ELF-1 (cell line): Measurements from ENCODE around the gene WNT6.

ENCODE experiments used
- DNase-seq: peaks from one replicate; pipeline ENCODE4 v3.0.0-alpha.2; 2016; ENCODE audit warnings: low read depth, low spot score

The WNT6 gene

DNA sequence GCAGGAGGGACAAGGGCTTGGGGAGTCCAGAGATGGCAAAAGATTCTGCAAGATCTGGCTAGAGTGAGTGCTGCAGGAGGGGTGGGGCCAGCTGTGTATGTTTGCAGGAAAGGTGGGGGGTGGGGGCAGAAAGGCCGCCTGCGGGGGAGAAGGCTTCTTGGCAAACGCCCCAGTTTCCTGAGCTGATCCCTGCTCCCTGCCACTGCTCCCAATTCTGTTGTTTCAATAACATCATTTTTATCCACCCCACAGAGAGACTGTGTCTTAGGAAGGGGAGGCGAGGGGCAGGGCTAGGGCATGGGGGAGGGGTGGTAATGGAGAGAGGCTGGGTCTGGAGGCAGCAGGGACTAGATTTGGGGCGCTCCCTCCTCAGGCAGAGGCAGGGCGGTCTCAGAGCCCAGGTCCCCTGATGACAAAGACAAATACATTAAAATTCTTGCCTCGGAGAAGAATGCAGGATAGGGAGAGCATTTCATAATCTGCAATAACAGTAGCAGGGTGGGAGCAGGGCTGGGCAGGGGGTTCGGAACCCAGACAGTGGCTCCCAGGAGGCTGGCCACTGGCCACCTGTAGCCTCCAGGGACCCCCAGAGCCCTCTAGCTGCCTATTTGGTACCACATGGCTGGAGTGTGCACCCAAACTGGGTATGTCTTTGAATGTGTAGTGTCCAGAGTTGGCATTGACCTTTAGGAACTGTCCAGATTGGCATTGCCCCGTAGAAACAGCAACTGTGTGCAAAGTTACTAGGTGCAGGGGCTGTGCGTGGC, 2.1 kb upstream of the WNT6 start:
- DNase-seq: no peak

DNA sequence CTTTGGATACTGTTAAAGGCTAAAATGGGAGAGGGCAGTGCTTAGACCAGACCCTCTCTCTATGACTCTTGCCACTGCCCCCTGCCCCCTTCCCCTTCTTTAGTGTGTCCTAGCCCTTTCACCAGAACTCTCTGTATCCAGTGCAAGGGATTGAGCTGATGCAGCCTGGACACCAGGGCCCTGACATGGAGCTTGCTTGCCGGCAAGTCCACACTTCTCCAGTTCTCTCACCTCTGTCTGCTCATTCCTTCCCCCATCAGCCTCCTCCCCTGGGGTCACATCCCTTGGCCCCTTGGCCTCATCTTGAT, 1.5 kb upstream of the WNT6 start:
- DNase-seq: no peak

DNA sequence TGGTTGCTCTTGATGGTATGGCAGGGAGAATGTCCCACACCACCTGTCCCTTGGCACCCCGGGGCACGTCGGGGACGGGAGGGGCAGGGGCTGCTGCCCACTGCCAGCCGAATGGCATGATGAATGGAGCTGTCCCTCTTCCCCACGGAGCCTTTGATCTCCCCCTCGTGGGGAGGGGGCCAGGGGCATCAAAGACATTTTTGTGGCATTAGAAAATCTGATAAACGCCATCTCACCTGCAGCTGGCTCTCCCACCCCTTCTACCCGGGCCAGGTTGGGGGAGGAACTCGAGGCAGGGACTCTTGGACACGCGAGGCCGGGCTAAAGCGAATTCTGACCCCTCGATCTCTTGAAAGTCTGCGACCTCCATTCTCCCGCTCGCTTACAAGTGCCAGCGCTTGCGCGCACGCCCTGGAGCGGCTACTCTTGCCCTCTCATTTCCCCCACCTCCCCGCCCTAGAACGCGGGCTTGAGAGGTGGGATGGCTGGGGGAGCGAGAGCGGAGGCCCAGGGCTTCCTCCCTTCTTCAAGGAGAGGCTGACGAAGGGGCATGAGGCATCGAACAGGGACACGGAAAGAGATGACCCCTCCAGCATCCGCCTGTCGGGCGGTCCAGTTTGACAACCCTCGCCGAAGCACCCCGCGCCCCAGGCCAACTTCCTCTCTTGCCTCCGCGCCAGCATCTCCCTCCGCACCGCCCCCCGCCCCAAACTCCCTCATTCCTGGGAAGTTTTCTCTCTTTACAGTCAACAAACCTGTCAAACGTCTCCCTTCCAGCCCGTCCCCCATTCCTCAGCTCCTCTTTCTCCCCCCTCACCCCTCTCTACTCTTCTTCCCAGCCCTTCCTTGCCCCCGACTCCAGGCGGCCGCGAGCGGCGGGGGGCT, 692 bp upstream of the WNT6 start:
- DNase-seq: peak; percentile 84

DNA sequence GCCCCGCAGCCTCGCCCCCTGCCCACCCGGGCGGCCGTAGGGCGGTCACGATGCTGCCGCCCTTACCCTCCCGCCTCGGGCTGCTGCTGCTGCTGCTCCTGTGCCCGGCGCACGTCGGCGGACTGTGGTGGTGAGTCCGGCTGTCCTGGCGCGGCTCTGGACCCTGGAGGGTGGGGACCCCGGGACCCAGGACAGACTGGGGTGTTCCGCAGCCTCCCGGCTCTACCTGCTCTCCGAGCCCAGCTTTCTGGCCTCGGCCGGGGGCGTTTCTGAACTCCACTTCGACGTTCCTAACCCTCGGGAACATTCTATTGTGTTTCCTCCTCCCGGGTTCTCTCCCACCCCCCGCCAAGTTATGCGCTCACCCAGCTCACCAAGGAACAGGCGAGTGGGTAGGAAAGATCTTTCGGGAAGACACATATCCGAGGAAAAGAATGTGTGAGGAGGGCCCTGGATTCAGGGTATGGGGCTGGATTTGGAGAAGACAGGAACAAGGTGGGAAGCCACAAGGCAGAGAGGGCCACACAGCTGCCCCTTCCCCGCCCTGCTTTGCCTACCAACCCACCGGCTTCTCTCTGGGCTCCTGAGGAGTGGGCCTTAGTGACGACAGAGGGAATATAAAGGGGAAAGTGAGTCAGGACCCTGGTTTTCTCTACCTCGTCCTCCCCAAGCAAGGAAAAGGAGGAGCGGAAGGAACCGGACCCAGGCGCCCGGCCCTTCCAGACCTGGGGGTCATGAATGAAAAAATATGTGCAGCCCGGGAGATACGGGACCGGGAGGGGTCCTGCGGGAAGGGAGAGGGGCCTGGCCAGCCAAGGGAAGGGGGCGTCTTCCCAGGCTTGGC, 605 bp downstream of the WNT6 start:
- peak; percentile 42 for DNase-seq

DNA sequence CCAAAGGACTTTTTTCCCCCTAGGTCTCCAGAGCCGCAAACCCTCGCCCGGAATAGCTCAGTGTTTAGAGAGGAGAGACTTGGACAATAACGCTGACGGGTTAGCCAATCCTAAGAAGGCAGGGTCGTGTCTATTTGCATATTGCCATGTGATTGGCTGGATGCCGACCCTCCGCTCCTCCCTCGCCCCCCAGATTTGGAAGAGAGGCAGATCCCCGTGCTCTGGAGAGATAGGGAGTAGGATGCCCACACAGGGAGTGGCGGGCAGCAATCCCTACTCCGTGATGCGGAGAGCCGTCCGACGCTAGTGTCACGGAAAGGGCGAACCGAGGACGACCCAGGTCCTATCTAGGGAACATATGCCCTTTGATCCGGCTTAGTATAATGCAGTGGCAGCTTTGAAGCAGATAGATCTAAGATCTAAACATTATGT, 1.4 kb downstream of the WNT6 start:
- DNase-seq: peak; percentile 92

DNA sequence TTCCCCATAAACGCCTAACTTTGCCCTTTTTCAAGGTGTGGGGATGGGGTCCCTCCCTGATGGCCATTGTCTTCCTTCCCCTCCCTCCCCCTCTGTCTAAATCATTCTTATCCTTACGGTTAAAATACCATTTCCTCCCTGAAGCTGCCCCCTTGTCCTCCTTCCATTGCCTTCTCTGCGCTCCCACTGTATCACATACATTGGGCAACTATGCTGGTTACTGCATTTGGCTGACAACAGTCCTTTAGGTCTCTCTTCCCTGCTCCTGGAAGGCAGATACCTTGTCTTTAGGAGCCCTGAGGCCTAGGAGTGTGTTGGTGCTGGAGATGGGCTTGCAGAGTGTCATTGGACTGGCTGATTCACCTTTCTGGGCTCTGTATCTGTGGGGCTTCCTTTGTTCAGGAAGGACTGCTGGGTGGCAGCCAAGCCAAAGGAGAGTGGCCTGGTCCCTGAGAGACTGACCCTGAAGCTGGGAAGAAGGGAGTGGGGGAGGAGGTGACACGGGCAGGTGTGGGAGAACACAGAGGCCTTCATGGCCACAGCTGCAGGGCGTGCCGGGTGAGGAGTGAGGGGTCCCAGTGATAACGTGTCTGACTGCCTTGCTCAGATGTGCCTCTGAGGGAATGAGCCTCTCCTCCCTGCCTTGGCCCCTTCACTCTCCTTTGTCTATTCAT, 2.2 kb downstream of the WNT6 start:
- no peak for DNase-seq

DNA sequence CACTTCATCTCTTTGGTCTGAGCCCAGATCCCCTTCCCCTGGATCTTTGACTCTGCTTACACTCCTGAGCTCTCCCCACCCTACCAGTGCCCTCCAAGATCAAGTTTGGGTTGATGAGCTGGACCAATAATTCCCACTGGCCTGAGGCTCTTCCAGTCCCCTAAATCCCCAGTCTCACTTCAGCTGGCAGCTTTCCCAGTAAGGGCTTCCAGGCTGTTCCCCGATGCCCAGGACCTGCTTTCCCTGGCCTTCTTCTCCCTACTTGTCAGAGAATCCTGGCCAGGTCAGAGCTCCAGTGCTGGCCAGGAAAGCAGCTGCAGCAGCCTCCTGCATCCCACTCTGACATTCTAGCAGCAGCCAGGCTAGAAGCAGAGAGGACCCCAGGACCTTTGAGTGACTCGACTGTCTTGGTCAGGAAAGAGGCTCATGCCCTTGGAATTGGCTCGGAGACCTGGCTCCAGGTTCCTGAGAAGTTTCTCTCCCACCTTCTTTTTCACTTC, 3.5 kb downstream of the WNT6 start:
- no peak for DNase-seq

DNA sequence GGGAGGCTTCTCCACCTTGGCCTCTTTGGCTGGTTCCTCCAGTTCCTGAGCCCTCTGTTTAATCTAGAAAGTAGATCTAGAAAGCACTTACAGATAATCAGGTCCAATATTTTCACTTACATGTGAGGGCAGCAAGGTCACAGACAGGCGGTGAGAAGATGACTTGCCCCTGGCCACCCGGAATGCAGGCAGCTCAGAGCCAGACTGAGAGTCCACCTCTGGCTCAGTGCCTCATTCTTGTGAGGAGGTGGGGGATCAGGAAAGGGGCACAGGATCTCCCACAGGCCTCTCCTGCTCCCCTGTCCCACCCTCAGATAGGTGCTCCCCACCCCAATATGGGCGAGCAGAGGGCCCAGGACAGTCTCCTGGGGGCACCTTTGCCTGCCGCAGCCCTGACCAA, 5.8 kb downstream of the WNT6 start:
- peak; percentile 39 for DNase-seq

DNA sequence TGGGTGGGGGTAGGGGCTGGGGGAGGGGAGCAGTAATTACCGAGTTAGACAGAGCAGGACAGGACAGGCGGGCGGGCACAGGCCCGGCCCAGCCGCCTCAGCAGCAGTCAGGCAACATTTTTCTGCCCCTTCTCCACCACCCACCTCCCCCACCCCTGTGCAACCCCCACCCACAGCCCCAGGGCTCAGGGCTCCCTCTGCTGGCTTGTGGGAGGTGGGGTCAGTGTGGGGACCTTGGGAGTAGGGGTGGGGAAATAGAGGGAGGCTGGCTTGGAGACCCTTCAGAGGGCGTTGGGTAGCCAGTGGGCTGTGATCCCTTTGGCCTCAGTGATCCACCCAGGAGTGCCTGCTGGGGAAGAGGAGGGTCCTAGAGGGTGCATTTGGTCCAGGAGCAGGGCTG, 6.4 kb downstream of the WNT6 start:
- no peak for DNase-seq

DNA sequence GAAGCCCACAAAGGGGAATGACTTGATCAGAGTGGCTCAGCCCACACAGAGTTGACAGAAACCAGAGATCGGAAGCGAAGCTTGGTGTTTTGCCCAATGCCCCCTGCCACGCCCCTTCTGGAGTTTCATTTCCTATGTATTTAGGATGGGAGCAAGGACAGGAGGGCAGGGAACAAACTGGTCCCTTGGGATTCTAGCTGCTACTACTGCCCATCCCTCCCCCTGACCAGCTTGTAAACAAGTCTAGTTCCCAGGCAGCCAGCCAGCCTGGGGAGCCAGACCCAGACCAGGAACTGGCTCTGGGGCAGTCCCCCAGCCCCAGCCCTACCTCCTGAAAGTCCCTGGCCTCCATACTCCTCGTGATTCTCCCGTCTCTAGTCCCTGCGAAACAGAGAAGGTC, 8.3 kb downstream of the WNT6 start:
- no peak for DNase-seq

DNA sequence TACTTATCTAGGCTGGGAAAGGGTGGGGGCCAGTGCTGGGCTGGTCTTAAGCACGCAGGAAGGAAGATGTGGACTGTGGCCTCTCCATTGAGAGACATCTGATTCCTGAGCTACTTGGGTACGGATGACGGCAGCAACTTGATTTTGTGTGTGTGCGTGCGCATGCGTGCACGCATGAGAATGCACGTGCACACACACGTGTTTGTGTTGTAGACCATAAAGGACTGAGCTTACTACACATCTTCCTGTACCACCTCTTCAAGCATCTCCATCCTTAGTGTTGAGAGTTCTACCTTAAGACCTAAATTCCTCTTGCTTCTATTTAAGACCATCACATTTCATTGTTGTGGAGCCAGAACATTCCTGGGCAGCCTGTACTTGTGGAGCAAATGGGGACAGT, 9.5 kb downstream of the WNT6 start:
- no peak for DNase-seq

DNA sequence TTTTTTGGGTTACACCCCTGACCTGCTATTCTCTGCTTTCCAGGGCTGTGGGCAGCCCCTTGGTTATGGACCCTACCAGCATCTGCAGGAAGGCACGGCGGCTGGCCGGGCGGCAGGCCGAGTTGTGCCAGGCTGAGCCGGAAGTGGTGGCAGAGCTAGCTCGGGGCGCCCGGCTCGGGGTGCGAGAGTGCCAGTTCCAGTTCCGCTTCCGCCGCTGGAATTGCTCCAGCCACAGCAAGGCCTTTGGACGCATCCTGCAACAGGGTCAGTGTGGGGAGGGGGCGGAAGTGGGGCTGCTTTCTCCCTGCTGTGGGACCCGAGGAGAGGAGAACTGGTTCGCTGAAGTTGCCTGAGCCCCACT, 11.4 kb downstream of the WNT6 start:
- DNase-seq: no peak

DNA sequence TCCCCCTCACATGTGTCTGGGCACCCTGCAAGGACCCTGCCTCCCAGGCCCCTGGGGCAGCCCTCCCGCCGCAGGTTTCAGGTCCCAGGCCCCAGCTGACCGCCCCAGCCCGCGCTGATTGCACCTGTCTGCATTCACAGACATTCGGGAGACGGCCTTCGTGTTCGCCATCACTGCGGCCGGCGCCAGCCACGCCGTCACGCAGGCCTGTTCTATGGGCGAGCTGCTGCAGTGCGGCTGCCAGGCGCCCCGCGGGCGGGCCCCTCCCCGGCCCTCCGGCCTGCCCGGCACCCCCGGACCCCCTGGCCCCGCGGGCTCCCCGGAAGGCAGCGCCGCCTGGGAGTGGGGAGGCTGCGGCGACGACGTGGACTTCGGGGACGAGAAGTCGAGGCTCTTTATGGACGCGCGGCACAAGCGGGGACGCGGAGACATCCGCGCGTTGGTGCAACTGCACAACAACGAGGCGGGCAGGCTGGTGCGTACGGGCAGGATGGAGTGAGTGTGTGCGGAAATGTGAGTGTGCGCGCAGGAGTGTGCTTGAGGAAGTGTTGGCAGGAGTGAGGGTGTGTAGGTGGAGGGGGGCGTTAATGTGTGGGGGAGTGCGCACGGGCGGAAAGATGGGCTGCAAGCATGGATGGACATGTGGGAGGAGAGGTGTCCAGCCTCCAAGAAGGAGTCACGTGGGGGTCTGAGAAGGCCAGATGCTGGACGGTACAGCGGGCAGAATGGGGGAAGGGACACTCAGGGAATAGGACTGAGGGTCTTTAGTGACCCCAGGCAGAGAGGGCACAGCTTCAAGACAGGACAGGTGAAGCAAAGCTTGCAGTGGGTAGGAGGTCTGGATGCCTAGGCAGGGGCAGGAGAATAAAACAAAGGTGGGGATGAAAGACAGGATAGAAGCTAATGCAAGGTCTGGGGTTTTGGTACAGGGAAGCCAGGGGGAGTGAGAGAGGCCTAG, 12.0 kb downstream of the WNT6 start:
- DNase-seq: no peak

DNA sequence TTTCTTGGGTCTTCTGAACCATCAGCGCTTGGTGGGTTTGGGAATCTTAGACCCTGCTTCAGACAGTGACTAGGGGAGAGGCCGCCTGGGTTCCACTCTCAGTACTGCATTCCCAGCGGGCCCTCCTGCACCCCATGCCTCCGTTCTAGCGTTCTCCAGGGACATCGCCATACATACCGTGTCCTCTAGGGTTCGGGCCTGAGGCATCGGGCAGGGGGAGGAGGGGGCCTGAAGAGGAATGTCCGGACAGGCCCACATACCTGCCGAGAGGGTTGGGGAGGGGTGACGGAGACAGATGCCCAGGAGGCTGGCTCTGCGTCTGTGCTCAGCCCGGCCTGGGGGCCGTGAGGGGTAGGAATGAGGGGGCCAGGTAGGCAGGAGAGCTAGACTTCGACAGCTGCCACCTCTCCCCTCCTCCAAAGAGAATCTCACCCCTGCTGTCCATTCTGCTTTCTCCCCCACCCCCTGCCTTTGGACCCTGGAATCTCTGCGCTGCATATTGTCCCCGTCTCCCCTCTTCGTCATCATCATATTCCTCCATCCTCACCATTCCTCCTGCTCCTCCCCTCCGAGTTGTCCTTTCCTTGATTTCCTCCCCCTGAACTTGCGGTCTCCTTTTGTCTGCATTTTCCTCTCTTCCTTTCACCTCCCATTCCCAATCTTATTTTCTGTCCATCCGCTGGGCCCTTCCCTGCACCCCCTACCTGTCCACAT, 13.2 kb downstream of the WNT6 start:
- peak; percentile 67 for DNase-seq

DNA sequence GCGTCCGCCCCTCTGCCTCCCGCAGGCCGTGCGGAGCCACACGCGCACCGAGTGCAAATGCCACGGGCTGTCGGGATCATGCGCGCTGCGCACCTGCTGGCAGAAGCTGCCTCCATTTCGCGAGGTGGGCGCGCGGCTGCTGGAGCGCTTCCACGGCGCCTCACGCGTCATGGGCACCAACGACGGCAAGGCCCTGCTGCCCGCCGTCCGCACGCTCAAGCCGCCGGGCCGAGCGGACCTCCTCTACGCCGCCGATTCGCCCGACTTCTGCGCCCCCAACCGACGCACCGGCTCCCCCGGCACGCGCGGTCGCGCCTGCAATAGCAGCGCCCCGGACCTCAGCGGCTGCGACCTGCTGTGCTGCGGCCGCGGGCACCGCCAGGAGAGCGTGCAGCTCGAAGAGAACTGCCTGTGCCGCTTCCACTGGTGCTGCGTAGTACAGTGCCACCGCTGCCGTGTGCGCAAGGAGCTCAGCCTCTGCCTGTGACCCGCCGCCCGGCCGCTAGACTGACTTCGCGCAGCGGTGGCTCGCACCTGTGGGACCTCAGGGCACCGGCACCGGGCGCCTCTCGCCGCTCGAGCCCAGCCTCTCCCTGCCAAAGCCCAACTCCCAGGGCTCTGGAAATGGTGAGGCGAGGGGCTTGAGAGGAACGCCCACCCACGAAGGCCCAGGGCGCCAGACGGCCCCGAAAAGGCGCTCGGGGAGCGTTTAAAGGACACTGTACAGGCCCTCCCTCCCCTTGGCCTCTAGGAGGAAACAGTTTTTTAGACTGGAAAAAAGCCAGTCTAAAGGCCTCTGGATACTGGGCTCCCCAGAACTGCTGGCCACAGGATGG, 14.0 kb downstream of the WNT6 start:
- no peak for DNase-seq

DNA sequence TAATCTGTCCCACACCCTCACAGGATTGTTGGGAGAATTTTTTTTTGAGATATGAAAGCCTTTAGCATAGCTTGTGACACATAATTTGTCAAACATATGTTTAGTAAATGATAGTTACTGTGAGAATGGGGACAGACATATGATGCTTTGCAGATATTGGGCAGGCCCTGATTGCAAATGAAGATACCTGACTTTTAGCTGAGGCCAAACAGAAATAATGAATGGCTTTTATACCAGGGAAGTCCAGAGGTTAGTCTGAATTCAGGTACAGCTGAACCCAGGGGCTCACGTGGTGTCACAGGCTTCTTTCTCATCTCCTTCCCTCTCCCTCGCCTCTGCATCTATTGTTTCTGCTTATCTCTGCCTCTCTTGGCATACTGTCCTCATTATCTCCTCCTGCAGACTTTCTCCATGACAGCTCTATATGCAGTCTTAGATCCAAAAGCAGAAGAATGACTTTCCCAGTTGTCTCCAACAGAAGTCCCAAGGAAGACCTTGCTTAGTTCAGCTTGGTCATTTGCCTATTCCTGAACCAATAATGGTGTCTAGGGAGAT, 16.2 kb downstream of the WNT6 start:
- no peak for DNase-seq

DNA sequence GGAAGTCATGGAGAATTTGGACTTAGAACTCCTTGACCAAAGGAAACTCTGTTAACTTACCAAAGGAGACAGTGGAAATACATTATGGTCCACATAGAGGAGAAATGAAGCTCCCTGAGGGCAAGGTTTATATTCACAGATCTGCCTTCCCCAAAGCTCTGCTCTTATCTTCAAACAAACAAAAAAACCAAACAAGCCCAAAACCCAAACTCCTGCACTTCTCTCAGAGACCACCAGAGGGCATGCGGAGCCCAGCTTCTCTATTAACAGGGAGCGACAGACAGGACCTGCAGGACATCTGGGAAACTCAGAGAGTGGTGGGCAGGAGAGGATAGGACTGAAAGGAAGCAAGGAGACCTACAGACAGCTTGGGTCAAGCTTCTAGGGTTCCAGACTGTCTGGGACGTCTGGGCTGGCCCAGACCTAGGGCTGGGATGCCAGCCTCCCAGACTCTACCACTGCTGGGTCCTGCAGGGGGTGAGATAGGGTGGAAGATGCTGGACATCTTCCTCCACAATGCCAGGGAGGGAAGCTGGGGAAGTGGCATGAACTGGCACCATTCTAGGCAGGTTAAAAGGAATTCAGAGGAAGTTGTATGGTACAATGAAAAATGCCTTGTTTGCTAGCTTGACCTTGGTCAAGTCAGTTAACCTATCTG, 17.1 kb downstream of the WNT6 start:
- DNase-seq: peak; percentile 97

DNA sequence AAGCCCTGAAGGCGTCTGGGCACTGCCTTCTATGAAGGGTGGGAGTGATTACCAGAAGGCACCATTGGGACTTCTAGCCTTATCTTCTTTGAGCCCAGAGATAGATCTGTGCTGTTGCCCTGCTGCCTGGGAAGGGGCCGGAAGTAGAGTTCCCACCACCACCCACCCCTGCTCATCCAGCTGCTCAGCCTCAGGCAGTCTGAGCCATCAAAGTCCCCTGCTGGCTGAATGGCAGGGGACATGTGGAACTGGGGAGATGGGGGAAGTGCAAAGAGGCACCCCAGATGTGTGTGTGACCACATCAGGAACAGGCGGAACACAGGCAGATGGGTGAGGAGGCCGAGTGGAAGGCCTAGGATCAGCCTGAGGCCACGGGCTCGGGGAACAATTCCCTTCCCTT, 17.7 kb downstream of the WNT6 start:
- DNase-seq: peak; percentile 47
